Prostate gland (tissue), 2 donors: Measurements from ENCODE around the gene FRG2B.
A peak's percentile ranks its signal among the peaks of the same experiment; 100 is the strongest.

Experiments
- POLR2A ChIP-seq: fragments of 450-650 bp; IDR thresholded peaks from one replicate; pipeline ENCODE4 v1.6.1; 2016; ENCODE audit warnings: antibody characterized with exemption, mild to moderate bottlenecking
- POLR2AphosphoS5 ChIP-seq: sonication (generic); formaldehyde crosslinking; IDR thresholded peaks from one replicate; pipeline ENCODE4 v1.6.1; 2017; ENCODE audit warnings: antibody characterized with exemption
- TF ChIP-seq, protein P1 (sequence below), 4 experiments: fragments of 200-600 bp in 2 of 4; fragments of 450-650 bp in 2 of 4; sonication (generic) in 2 of 4; IDR thresholded peaks; 1 replicate in 3 of 4; 2 replicates in 1 of 4; pipeline ENCODE4 v1.5.1; 2016 to 2019; ENCODE audit warnings: antibody characterized with exemption in 4 of 4, mild to moderate bottlenecking in 2 of 4, moderate library complexity in 2 of 4

- TF ChIP-seq POLR2A (no peak), POLR2AphosphoS5 (no peak)
- TF ChIP-seq, protein P1, sequence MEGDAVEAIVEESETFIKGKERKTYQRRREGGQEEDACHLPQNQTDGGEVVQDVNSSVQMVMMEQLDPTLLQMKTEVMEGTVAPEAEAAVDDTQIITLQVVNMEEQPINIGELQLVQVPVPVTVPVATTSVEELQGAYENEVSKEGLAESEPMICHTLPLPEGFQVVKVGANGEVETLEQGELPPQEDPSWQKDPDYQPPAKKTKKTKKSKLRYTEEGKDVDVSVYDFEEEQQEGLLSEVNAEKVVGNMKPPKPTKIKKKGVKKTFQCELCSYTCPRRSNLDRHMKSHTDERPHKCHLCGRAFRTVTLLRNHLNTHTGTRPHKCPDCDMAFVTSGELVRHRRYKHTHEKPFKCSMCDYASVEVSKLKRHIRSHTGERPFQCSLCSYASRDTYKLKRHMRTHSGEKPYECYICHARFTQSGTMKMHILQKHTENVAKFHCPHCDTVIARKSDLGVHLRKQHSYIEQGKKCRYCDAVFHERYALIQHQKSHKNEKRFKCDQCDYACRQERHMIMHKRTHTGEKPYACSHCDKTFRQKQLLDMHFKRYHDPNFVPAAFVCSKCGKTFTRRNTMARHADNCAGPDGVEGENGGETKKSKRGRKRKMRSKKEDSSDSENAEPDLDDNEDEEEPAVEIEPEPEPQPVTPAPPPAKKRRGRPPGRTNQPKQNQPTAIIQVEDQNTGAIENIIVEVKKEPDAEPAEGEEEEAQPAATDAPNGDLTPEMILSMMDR (IDR thresholded peaks at IDR 0.05) = peak in 3 of 4 experiments; percentile 30 to 39 (median 32)
These were observed 17.7 kb downstream of the FRG2B start for GRCh38 chr10:133608855-133609254.
